ENCODE results near the gene TIMM21.

TIMM21 gene

GRCh38 chr18:74147779-74148542 is at the start of gene TIMM21, which contains the start of gene FBXO15:
Gene TIMM21 (plus strand): TSS chr18:74148523. CDS start chr18:74148809, 286 bp downstream.
Gene FBXO15 (minus strand): TSS chr18:74147834. CDS start chr18:74147785, 49 bp downstream.
- Histone ChIP-seq H3K9ac (ENCODE audit: low read depth, low read length) (peak within 1 kb of the TSS; percentile 77), H3K27ac (ENCODE audit: low read depth, low read length) (peak within 1 kb of the TSS; percentile 84), H3K4me3 (ENCODE audit: low read depth, low read length) (peak within 1 kb of the TSS; percentile 99)

GRCh38 chr18:74108460-74108859 is 39.9 kb upstream of the TIMM21 start:
- H3K4me3 ChIP-seq (ENCODE audit: low read depth, low read length) = no peak overlapping the region
- no peak overlapping the region for H3K27ac ChIP-seq (ENCODE audit: low read depth, low read length)
- H3K36me3 ChIP-seq (ENCODE audit: control insufficient read depth, insufficient read depth, low read length) = no peaks in the 10 kb centered on the region
- no peak overlapping the region for H3K9ac ChIP-seq (ENCODE audit: low read depth, low read length)
- peaks cover 3% of the 10 kb centered on the region for H3K4me1 ChIP-seq (ENCODE audit: control insufficient read depth, insufficient read depth, low read length)
- H3K27me3 ChIP-seq (ENCODE audit: control insufficient read depth, insufficient read depth, low read length) = no peaks in the 10 kb centered on the region
- peaks cover 15% of the 10 kb centered on the region for H3K9me3 ChIP-seq (ENCODE audit: control insufficient read depth, insufficient read depth, low read length)

More at GRCh38 chr18:74147779-74148542, at the start of gene TIMM21, which contains the start of gene FBXO15:
- H3K4me1 ChIP-seq (ENCODE audit: control insufficient read depth, insufficient read depth, low read length) = peaks cover 8% of the 10 kb centered on the region
- H3K9me3 ChIP-seq (ENCODE audit: control insufficient read depth, insufficient read depth, low read length) = no peaks in the 10 kb centered on the region
- peaks cover 17% of the 10 kb centered on the region; the same call in 1 of the 2 replicates for H3K36me3 ChIP-seq (ENCODE audit: control insufficient read depth, insufficient read depth, low read length)
- 0 out of 2 replicates have a peak, but pooled peaks cover 4% of the 10 kb centered on the region for H3K27me3 ChIP-seq (ENCODE audit: control insufficient read depth, insufficient read depth, low read length)

GRCh38 chr18:74110149-74110548 is 38.2 kb upstream of the TIMM21 start:
- H3K4me3 ChIP-seq (ENCODE audit: low read depth, low read length) = no peak overlapping the region
- no peaks in the 10 kb centered on the region for H3K36me3 ChIP-seq (ENCODE audit: control insufficient read depth, insufficient read depth, low read length)
- H3K27ac ChIP-seq (ENCODE audit: low read depth, low read length) = no peak overlapping the region
- H3K9me3 ChIP-seq (ENCODE audit: control insufficient read depth, insufficient read depth, low read length) = peaks cover 15% of the 10 kb centered on the region
- no peaks in the 10 kb centered on the region for H3K27me3 ChIP-seq (ENCODE audit: control insufficient read depth, insufficient read depth, low read length)
- H3K4me1 ChIP-seq (ENCODE audit: control insufficient read depth, insufficient read depth, low read length) = peaks cover 19% of the 10 kb centered on the region
- no peak overlapping the region for H3K9ac ChIP-seq (ENCODE audit: low read depth, low read length)

GRCh38 chr18:74110976-74111375 is 37.3 kb upstream of the TIMM21 start:
- H3K36me3 ChIP-seq (ENCODE audit: control insufficient read depth, insufficient read depth, low read length) = no peaks in the 10 kb centered on the region

GRCh38 chr18:74113711-74114110 is 34.6 kb upstream of the TIMM21 start:
- Histone ChIP-seq H3K36me3 (ENCODE audit: control insufficient read depth, insufficient read depth, low read length) (no peaks in the 10 kb centered on the region), H3K4me3 (ENCODE audit: low read depth, low read length) (no peak overlapping the region), H3K9me3 (ENCODE audit: control insufficient read depth, insufficient read depth, low read length) (peaks cover 15% of the 10 kb centered on the region), H3K4me1 (ENCODE audit: control insufficient read depth, insufficient read depth, low read length) (peaks cover 36% of the 10 kb centered on the region), H3K27me3 (ENCODE audit: control insufficient read depth, insufficient read depth, low read length) (no peaks in the 10 kb centered on the region), H3K9ac (ENCODE audit: low read depth, low read length) (no peak overlapping the region), H3K27ac (ENCODE audit: low read depth, low read length) (peak overlapping the region; percentile 18)

More at GRCh38 chr18:74110976-74111375, 37.3 kb upstream of the TIMM21 start:
- Histone ChIP-seq H3K4me3 (ENCODE audit: low read depth, low read length) (no peak overlapping the region), H3K9ac (ENCODE audit: low read depth, low read length) (no peak overlapping the region), H3K4me1 (ENCODE audit: control insufficient read depth, insufficient read depth, low read length) (peaks cover 28% of the 10 kb centered on the region), H3K27ac (ENCODE audit: low read depth, low read length) (no peak overlapping the region), H3K27me3 (ENCODE audit: control insufficient read depth, insufficient read depth, low read length) (no peaks in the 10 kb centered on the region), H3K9me3 (ENCODE audit: control insufficient read depth, insufficient read depth, low read length) (peaks cover 15% of the 10 kb centered on the region)

DNA sequence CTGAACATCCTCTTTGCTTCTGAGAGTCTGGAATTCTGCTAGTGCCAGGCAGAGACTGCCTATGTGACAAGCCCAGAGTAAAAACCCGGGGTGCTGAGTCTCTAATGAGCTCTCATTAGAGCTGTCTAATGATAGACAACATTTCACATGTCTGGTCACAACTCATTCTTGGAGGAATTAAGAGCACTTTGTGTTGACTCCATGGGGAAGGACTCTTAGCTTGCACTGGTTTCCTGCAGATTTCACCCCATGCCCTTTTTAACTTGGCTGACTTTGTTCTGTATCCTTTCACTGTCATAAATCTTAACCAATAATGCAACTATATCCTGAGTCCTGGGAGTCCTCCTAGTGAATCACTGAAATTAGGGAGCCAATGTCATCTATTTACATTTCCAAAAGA is 34.2 kb upstream of the TIMM21 start:
- no peaks in the 10 kb centered on the region for H3K27me3 ChIP-seq (ENCODE audit: control insufficient read depth, insufficient read depth, low read length)
- H3K9me3 ChIP-seq (ENCODE audit: control insufficient read depth, insufficient read depth, low read length) = peaks cover 15% of the 10 kb centered on the region
- no peak overlapping the region for H3K4me3 ChIP-seq (ENCODE audit: low read depth, low read length)
- no peak overlapping the region for H3K9ac ChIP-seq (ENCODE audit: low read depth, low read length)
- no peaks in the 10 kb centered on the region for H3K36me3 ChIP-seq (ENCODE audit: control insufficient read depth, insufficient read depth, low read length)
- H3K27ac ChIP-seq (ENCODE audit: low read depth, low read length) = peak overlapping the region; percentile 18
- peaks cover 36% of the 10 kb centered on the region for H3K4me1 ChIP-seq (ENCODE audit: control insufficient read depth, insufficient read depth, low read length)

- no peaks in the 10 kb centered on the region for H3K36me3 ChIP-seq (ENCODE audit: control insufficient read depth, insufficient read depth, low read length)
- no peak overlapping the region for H3K9ac ChIP-seq (ENCODE audit: low read depth, low read length)
- H3K9me3 ChIP-seq (ENCODE audit: control insufficient read depth, insufficient read depth, low read length) = peaks cover 15% of the 10 kb centered on the region
- no peaks in the 10 kb centered on the region for H3K27me3 ChIP-seq (ENCODE audit: control insufficient read depth, insufficient read depth, low read length)
- no peak overlapping the region for H3K27ac ChIP-seq (ENCODE audit: low read depth, low read length)
- peaks cover 36% of the 10 kb centered on the region for H3K4me1 ChIP-seq (ENCODE audit: control insufficient read depth, insufficient read depth, low read length)
- H3K4me3 ChIP-seq (ENCODE audit: low read depth, low read length) = no peak overlapping the region
These were observed 33.3 kb upstream of the TIMM21 start for GRCh38 chr18:74115046-74115445.

DNA sequence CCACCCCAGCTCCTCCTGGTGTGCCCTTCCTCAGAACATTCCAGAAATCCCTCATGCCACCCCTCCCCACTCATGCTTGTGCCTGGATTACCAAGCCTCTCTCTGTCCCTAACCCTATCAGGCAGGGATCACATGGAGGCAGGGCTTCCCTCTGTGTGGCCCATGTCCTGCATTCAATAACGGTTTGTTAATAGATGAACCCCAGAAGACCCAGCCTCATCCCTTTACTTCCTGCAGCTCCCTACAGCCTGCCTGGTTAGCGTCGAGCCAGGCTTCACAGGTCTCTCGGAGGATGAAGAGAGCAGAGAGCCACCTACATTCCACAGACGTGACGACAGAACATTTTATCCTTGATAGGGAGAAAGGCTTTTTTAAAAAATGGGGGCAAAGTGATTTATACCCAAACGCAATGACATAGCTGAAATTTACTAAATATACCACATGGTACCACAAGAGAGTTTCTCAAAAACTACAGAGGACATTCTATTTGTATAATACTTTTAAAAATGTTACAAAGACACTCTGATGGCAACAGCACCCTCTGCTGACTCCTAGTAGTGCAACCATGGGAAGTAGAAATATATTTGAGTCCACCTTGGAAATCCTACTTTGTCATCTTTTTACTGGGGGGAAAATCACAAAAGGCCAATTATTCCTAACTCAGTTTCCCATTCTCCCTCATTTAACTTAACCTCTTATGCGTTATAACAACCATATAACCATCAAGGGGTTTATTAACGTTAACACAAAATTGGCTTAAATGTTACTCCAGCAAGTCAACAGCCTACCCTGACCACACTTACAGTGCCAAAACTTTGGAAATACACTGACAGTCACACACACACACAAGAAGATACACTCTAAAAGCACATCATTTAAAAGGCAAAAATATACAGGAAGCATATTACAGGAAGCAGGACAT is 31.4 kb upstream of the TIMM21 start:
- Histone ChIP-seq H3K36me3 (ENCODE audit: control insufficient read depth, insufficient read depth, low read length) (no peaks in the 10 kb centered on the region), H3K4me1 (ENCODE audit: control insufficient read depth, insufficient read depth, low read length) (peaks cover 36% of the 10 kb centered on the region), H3K27ac (ENCODE audit: low read depth, low read length) (no peak overlapping the region), H3K9me3 (ENCODE audit: control insufficient read depth, insufficient read depth, low read length) (peaks cover 15% of the 10 kb centered on the region), H3K4me3 (ENCODE audit: low read depth, low read length) (no peak overlapping the region), H3K27me3 (ENCODE audit: control insufficient read depth, insufficient read depth, low read length) (no peaks in the 10 kb centered on the region), H3K9ac (ENCODE audit: low read depth, low read length) (no peak overlapping the region)

GRCh38 chr18:74123200-74123599 is 25.1 kb upstream of the TIMM21 start:
- Histone ChIP-seq H3K4me1 (ENCODE audit: control insufficient read depth, insufficient read depth, low read length) (peaks cover 18% of the 10 kb centered on the region), H3K9ac (ENCODE audit: low read depth, low read length) (no peak overlapping the region), H3K27me3 (ENCODE audit: control insufficient read depth, insufficient read depth, low read length) (peaks cover 3% of the 10 kb centered on the region), H3K36me3 (ENCODE audit: control insufficient read depth, insufficient read depth, low read length) (no peaks in the 10 kb centered on the region), H3K4me3 (ENCODE audit: low read depth, low read length) (no peak overlapping the region), H3K9me3 (ENCODE audit: control insufficient read depth, insufficient read depth, low read length) (no peaks in the 10 kb centered on the region), H3K27ac (ENCODE audit: low read depth, low read length) (no peak overlapping the region)

DNA sequence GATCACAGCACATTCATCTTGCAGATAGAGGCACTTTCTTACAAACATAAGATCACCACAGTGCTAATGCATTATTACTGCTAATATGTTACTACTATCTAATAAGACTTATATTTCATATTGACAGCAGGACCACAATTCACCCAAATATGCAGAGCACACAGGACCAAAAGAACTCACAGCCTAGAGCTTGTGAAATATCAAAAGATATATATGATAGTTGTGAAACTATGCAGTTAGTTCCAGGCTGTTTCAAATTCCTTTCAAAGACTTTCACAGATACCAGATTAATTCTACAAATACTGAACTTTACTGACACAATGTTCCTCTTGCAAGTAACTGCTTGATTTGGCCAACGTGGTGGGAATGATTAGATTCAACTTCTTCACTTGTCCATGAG is 23.7 kb upstream of the TIMM21 start:
- H3K36me3 ChIP-seq (ENCODE audit: control insufficient read depth, insufficient read depth, low read length) = no peaks in the 10 kb centered on the region
- H3K27me3 ChIP-seq (ENCODE audit: control insufficient read depth, insufficient read depth, low read length) = peaks cover 3% of the 10 kb centered on the region
- no peak overlapping the region for H3K27ac ChIP-seq (ENCODE audit: low read depth, low read length)
- peaks cover 18% of the 10 kb centered on the region for H3K4me1 ChIP-seq (ENCODE audit: control insufficient read depth, insufficient read depth, low read length)
- no peaks in the 10 kb centered on the region for H3K9me3 ChIP-seq (ENCODE audit: control insufficient read depth, insufficient read depth, low read length)
- no peak overlapping the region for H3K4me3 ChIP-seq (ENCODE audit: low read depth, low read length)
- no peak overlapping the region for H3K9ac ChIP-seq (ENCODE audit: low read depth, low read length)

Measured in HUES48 (cell line).